ENCODE results near the gene CCER1. TPM values are rescaled to one million over a fixed set of nuclear protein-coding genes. Genes with fewer than 3 reads are reported as not detected.

CCER1 gene
- total RNA-seq, 1 donor from 2014 or later: not detected

- H3K27ac ChIP-seq: no peak overlapping the region
- H3K27me3 ChIP-seq: no peaks in the 10 kb centered on the region
- no peaks in the 10 kb centered on the region for H3K9me3 ChIP-seq
- no peak for DNase-seq (ENCODE audit: extremely low spot score in 2 of 2)
- no peak overlapping the region for H3K4me3 ChIP-seq
- H3K4me1 ChIP-seq: no peaks in the 10 kb centered on the region
- H3K36me3 ChIP-seq: no peaks in the 10 kb centered on the region
- intact Hi-C loops (cut with DNase I): no loop called here
- TF ChIP-seq POLR2AphosphoS5 (IDR thresholded peaks at IDR 0.05; ENCODE audit: insufficient read depth in 1 of 2, low read depth in 1 of 2) (no peak), CTCF (IDR thresholded peaks at IDR 0.05) (no peak), POLR2A (IDR thresholded peaks at IDR 0.05) (no peak)
These were observed 17.3 kb downstream of the CCER1 start for GRCh38 chr12:90937651-90938050.

- H3K9me3 ChIP-seq: no peaks in the 10 kb centered on the region
- intact Hi-C loops (cut with DNase I): no loop called here
- no peak for DNase-seq (ENCODE audit: extremely low spot score in 2 of 2)
- no peaks in the 10 kb centered on the region for H3K27me3 ChIP-seq
- no peaks in the 10 kb centered on the region for H3K36me3 ChIP-seq
- H3K4me1 ChIP-seq: no peaks in the 10 kb centered on the region
- H3K4me3 ChIP-seq: no peak overlapping the region
- H3K27ac ChIP-seq: no peak overlapping the region
- TF ChIP-seq POLR2AphosphoS5 (IDR thresholded peaks at IDR 0.05; ENCODE audit: insufficient read depth in 1 of 2, low read depth in 1 of 2) (no peak), POLR2A (IDR thresholded peaks at IDR 0.05) (no peak), CTCF (IDR thresholded peaks at IDR 0.05) (no peak)
These were observed 18.6 kb downstream of the CCER1 start for GRCh38 chr12:90936230-90937005.

GRCh38 chr12:90925562-90925961 lies 29.4 kb downstream of the CCER1 start:
- H3K4me1 ChIP-seq: no peaks in the 10 kb centered on the region
- no peaks in the 10 kb centered on the region for H3K36me3 ChIP-seq
- no peak overlapping the region for H3K27ac ChIP-seq
- no peak for DNase-seq (ENCODE audit: extremely low spot score in 2 of 2)
- H3K4me3 ChIP-seq: no peak overlapping the region
- no peak for TF ChIP-seq POLR2A (IDR thresholded peaks at IDR 0.05)
- TF ChIP-seq CTCF (IDR thresholded peaks at IDR 0.05): no peak
- TF ChIP-seq POLR2AphosphoS5 (IDR thresholded peaks at IDR 0.05; ENCODE audit: insufficient read depth in 1 of 2, low read depth in 1 of 2): no peak
- H3K27me3 ChIP-seq: no peaks in the 10 kb centered on the region
- H3K9me3 ChIP-seq: peaks cover 7% of the 10 kb centered on the region
- intact Hi-C loops (cut with DNase I): no loop called here

- peaks cover 2% of the 10 kb centered on the region for H3K9me3 ChIP-seq
- H3K4me3 ChIP-seq: no peak overlapping the region
- H3K36me3 ChIP-seq: no peaks in the 10 kb centered on the region
- no peak for DNase-seq (ENCODE audit: extremely low spot score in 2 of 2)
- H3K4me1 ChIP-seq: no peaks in the 10 kb centered on the region
- H3K27me3 ChIP-seq: no peaks in the 10 kb centered on the region
- intact Hi-C loops (cut with DNase I): no loop called here
- H3K27ac ChIP-seq: no peak overlapping the region
- no peak for TF ChIP-seq POLR2AphosphoS5 (IDR thresholded peaks at IDR 0.05; ENCODE audit: insufficient read depth in 1 of 2, low read depth in 1 of 2)
- TF ChIP-seq POLR2A (IDR thresholded peaks at IDR 0.05): no peak
- no peak for TF ChIP-seq CTCF (IDR thresholded peaks at IDR 0.05)
These were observed 30.6 kb downstream of the CCER1 start for GRCh38 chr12:90924406-90924805.

GRCh38 chr12:90922145-90922627 lies 32.8 kb downstream of the CCER1 start:
- intact Hi-C loops (cut with DNase I): no loop called here
- Histone ChIP-seq H3K4me3 (no peak overlapping the region), H3K27ac (no peak overlapping the region), H3K9me3 (no peaks in the 10 kb centered on the region), H3K4me1 (peaks cover 4% of the 10 kb centered on the region), H3K36me3 (no peaks in the 10 kb centered on the region), H3K27me3 (no peaks in the 10 kb centered on the region)
- TF ChIP-seq POLR2AphosphoS5 (IDR thresholded peaks at IDR 0.05; ENCODE audit: insufficient read depth in 1 of 2, low read depth in 1 of 2): no peak
- TF ChIP-seq CTCF (IDR thresholded peaks at IDR 0.05): no peak
- TF ChIP-seq POLR2A (IDR thresholded peaks at IDR 0.05): no peak
- DNase-seq (ENCODE audit: extremely low spot score in 2 of 2): no peak

Data from vagina (tissue), 2 donors.